KBM-7 (cell line): Measurements from ENCODE around the gene FOXA1.

ENCODE experiments used
- DNase-seq: peaks from one replicate; pipeline ENCODE4 v3.0.0-alpha.2; 2015
- in situ Hi-C: fragments of 300-500 bp; cut with MboI; formaldehyde crosslinking; loops from 2 replicates; pipeline ENCODE4 v1.14.3; 2020; ENCODE audit warnings: low sequenced_read_pairs, low pct_unique_long_range_greater_than_20kb, mixed read lengths

The FOXA1 gene

DNA sequence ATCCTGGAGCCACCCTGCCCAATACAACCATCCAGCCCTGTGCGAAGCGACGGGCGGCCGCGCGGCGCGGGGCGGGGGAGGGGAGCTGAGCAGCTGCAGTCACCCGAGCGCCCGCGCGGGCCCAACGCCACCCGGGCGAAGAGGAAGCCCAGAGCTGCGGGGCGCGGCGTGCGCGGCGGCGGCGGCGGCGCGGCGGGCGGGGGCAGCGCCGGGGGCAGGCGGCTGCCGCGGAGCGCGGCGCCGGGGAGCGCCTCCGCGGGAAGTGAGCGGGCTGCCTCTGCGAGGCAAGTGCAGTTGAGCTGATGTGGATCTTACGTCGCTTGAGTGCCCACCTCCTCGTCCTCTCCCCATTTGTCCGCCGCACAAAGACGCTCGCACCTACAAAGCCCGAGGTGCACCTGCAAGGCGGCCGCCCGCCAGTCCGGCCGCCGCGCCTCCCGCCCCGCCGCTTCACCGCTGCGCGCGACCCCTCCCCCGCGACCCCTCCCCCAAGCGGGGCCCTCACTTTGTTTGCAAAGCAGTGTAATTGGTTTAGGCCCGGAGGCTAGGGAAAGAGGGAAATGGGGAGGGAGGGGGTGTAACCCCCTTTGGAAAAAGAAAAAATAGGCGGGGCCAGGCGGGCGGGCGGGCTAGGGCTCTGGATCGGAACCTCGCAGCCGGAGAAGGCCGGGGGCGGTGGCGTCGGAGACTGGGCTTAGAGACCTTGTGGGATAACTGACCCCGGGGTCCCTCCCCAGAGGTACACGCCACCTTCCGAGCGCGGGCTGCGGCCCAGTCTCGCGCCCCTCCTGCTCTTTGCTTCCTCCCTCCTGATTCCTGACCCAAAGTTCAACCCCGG lies at the start of gene FOXA1, which contains the start of gene TTC6:
FOXA1 (minus strand) TSS at position 279 of the 838 bp plus-strand sequence; CDS start at position 2, 277 bp downstream.
TTC6 (plus strand) TSS at position 659 of the 838 bp plus-strand sequence. CDS start 26,436 bp downstream, outside the sequence.
- in situ Hi-C loops = no loop called here
- DNase-seq = peak; percentile 20

DNA sequence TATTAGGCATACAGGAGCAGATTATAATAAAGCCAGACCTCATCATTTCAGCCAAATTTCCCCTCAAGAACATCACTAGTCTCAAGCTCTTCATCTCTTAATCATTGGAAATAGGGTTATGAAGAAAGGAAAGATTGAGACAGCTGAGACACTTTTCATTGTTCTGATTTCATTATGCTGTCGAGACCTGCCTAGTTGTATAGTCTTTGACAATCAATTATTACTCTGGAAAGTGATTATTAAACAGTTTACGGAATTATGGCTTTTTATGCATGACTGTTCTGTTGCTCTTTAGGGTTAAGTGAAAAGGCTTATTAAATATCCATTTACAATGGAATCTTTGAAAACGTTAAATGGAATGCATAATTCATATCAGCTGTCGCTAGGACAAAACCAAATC lies 48.7 kb upstream of the FOXA1 start:
- in situ Hi-C loops = no loop called here
- no peak for DNase-seq

DNA sequence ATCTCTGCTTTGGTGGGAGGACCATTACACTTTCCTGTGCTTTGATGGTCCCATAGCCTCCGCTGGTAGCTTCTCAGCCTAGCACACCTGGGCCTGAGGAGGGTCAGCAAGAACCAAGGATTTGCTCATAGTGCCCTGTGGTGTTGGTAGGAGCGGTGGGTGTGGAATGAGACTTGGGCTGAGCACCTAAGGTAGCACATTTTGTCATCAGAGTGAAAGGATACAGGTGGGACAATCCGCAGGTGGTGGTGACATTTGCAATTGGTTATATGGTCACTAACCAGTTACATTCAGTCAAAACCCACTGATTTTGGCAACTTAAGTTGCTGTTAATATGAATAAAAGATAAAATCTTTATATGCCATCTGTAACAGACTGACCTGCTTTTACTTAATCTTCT lies 47.1 kb upstream of the FOXA1 start:
- in situ Hi-C loops = no loop called here
- DNase-seq = no peak

DNA sequence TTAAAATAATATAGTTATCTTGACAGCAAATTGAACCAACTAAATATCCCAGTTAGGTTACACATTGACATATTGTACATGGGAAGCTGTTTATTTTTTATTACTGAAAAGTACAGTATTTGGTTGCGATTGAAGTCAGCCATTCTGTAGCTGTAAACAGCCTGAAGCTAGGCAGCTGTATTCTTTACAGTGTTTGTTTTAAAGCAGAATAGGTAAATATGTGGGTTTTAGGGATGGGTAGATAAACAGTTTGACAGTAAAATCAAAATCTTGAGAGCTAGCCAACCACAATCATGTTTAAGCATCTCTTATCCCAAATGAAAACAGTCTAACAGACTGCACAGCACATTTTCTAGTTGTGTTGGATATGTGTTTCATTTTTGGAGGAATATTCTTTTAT lies 46.1 kb upstream of the FOXA1 start:
- in situ Hi-C loops = no loop called here
- no peak for DNase-seq

DNA sequence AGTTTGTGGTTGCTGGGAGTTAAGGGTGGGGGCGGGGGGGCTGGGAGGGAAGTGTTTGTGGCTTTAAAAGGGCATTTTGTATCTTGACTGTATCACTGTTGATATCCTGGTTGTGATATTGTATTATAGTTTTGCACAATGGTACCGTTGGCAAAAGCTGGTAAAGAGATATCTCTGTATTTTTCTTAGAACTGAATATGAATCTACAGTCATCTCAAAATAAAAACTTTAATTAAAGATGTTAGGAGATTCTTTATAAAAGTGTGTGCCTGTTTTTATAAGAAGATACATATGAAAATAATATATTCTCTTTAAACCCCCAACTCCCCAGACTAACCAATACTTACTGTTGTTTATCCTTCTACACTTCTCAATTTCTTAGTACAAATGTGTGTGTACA lies 43.5 kb upstream of the FOXA1 start:
- no peak for DNase-seq
- in situ Hi-C loops = no loop called here

DNA sequence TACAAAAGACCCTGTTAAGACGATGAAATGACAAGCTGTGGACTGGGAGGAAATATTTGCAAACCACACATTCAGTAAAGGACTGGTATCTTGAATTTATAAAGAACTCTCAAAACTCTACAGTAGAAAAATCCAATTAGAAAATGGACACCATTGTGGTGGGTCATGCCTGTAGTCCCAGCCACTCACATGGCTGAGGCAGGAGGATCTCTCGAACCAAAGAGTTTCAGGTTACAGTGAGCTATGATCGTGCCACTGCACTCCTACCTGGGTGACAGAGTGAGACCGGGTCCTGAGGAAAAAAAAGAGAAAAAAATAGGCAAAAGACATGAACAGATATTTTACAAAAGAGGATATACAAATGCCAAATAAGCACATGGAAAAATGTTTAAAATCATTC lies 42.3 kb upstream of the FOXA1 start:
- DNase-seq = no peak
- in situ Hi-C loops = no loop called here

DNA sequence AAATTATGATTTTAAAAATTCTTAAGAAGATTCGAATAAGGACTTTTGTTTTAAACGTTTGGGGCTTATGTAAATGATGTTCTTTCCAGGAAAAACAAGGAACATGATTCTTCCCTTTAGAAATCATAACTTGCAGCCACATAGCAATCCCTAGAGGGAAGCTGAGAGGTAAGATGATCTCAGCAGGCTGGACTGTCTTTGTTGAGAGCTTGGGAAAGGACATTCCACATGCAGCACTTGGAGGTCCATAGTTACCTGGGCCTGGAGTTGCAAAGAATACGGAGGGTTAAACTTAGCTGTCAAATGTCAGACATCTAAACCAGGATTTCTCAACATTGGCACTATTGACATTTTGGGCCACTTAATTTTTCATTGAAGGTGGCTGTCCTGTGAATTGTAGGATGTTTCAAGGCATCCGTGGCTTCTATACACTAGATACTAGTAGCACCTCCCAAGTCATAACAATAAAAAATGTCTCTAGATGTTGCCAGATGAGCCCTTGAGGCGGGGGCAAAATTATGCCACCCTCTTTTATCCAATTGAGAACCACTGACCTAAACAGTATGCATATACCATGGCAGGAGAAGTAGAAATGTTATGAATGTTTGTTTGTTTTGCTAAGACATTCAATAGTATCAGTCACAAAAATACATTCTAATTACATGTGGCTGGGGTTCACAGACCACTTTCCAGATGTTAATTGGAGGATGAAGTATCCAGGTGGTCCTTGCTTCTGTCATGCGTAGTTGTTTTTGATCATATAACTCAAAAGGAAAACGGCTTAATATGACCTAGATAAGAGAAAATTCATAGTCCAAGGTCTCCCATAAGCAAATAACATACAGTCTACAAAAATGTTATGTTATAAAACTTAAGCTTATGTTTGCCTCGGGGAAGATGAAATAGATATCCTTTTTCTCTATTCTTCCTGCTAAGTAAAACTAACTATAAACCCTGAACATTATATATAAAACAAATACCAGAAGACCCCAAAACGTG lies 30.8 kb upstream of the FOXA1 start:
- in situ Hi-C loops = no loop called here
- no peak for DNase-seq

DNA sequence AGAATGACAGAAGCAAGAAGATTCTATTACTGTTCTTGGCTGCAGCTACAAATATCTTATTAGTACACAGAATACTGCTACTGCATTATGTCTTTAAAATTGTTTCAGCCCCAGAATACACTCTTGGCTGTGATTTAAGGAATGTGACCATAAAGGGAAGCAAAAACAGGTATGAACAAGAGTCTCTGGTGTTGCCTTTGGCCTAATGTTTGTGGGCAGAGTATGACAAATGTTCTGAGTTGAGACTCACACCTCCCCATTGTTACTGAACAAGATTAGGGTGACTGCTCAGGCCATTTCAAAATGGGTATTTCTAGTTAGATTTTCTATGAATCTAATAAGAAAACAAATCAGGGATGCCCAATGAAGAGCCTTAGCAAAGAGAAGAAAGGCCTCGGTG lies 28.9 kb upstream of the FOXA1 start:
- in situ Hi-C loops = no loop called here
- no peak for DNase-seq

DNA sequence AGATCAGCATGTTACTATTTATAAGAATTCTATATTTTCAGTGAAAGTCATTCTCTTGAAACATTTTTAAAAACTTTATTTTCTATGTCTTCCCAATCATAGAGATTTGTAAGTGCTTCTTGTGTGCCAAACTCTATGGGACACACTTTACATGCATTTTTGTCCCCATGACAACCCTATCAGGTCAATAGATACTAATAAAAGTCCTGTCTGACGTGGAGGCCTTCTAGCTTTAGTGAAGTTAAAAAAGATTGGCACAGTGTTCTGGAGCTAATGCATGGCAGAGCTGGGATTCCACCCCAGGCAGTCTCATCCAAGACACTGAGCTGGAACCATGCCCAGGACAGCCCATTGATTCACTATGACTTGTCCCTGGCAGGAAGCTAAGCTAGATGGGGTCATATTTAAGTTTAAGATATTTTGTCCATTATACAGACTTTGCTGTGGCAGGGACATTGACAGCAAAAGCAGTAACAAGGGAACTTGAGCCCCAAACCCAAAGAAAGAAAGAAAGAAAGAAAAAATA lies 28.4 kb upstream of the FOXA1 start:
- in situ Hi-C loops = no loop called here
- DNase-seq = no peak

DNA sequence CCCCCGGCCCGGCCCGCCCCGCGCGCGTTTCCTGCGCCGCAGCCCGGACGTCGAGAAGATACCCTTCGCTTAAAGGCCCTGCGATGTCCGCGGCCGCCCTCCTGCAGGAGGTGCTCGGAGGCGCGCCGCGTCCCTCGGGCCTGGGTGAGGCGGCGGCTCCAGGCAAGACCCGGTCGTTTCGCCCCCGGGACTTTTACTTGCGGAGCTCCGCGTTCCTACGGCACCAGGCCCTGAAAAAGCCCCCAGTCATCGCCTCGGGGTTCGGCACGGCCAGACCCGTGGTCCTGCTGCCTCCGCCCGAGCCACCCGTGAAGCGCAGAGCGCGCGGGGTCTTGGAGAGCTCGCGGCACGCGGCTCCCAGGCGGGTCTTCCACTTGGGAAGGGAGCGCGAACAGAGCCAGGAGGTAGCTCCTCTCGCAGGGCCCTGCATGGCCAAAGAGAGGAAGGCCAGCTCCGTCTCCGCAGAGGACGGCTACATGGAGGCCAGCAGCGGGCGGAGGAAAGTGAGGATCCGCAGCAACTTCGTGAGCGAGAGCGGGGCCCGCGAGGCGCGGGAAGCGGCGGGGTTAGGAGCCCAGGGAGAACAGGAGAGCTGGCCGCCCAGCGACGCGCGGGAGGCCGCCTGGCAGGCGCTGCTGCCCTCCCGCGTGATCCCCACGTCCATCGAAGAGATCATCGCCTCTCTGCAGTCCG lies 27.3 kb upstream of the FOXA1 start:
- in situ Hi-C loops = no loop called here

DNA sequence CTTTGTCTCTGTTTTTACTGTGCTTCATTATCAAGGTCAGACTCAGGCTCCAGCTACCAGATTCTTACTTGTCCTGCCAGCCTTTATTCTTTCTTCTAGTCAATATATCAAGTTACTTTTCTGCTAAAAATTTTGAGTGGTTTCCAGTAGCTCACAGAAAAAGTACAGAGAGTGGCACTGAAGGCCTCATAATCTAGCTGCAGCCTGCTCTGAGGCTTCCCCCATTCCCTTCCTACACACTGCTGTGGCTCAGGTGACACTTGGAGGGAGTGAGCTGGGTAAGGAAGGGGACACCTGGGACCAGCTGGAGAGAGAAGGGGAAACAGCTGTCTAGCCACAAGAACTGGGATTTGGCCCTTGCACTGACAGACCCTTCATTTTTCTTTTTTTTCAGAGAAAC lies 25.8 kb upstream of the FOXA1 start:
- in situ Hi-C loops = no loop called here

More for the DNA sequence above, 27.3 kb upstream of the FOXA1 start:
- DNase-seq = no peak

DNA sequence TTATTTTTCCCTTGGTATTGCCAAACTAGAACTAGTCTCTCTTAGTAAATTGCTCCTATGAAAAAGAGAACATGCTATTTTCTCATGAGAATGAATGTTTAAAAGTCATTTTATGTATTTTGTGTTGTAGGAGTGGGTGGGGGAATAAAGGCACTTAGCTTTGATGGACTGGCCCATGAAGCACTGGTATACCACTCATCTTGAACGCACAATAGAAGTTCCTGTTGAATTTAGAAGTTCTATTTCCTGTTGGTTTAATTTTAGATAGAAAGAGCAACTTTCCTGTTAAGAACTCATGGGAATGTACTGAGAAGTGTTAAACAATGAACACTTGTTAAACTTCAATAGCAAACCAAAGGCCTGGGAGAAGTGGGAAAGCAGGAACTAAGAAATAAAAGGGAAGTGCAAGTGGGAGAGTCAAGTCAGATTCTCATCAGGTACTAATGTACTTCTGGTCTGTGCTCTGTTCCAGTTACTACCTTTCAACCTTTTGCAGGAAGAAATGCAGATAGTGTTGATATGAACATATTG lies 23.5 kb upstream of the FOXA1 start:
- DNase-seq = no peak
- in situ Hi-C loops = no loop called here

More for the DNA sequence above, 25.8 kb upstream of the FOXA1 start:
- DNase-seq = no peak

DNA sequence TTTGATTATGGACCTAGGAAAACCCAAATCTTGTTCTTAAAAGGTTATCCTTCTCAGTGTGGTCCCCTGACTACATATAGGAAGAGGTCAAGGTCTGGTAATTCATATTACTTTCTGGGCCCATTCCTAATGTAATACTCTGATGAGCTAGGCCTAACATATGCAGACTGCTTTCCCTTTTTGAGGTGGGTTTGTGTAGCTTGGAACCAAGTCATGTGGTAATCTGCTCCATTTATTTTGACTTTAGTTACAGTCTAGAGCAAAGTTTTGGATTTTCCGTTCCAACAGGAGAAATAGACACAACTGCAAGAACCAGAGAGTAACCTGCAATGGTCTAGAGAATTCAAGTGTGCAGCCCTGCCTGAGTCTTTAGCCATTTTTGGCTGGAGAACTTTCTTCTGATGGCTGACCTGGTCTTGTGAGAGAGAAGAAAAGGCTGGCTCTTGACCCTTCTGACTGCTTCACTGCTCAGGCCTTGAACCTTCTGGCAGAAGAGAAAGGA lies 22.9 kb upstream of the FOXA1 start:
- DNase-seq = no peak
- in situ Hi-C loops = no loop called here

DNA sequence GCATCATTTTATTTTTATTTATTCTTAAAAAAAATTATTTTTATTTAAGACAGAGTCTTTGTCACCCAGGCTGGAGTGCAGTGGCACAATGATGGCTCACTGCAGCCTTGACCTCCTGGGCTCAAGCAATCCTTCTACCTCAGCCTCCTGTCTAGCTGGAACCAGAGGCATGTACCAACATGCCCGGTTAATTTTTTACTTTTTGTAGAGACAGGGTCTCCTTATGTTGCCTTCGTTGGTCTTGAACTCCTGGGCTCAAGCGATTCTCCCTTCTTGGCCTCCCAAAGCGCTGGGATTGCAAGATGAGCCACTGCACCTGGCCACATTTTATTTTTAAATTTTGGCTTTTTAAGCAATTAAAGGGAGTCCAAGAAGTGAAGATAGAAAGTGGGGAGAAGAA lies 21.8 kb upstream of the FOXA1 start:
- DNase-seq = no peak
- in situ Hi-C loops = no loop called here

DNA sequence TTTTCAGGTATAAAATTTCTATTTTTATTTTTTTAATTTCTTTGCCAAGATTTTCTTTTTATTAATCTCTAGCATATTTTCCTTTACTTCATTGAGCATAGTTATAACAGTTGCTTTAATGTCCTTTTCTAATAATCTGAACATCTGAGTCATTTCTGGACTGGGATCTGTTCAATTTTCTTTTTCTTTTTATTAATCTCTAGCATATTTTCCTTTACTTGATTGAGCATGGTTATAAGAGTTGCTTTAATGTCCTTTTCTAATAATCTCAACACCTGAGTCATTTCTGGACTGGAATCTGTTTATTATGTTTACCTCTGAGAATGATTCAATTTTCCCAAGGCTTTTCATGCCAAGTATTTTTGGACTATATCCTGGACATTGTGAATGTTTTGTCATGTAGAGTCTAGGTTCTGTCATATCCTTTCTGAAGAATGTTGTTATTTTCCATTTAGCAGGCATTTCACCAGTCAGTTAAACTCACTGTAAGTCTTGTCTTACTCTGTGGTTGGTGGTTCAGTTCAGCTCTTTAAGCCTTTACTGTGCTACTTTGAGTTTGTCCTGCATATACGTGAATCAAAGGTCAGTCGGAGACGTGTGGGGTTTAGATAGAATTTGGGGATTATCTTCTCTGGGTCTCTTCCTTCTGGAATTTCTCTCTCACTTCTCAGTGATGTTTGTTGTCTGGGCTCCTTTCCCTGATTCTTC lies 20.7 kb upstream of the FOXA1 start:
- in situ Hi-C loops = no loop called here
- no peak for DNase-seq

DNA sequence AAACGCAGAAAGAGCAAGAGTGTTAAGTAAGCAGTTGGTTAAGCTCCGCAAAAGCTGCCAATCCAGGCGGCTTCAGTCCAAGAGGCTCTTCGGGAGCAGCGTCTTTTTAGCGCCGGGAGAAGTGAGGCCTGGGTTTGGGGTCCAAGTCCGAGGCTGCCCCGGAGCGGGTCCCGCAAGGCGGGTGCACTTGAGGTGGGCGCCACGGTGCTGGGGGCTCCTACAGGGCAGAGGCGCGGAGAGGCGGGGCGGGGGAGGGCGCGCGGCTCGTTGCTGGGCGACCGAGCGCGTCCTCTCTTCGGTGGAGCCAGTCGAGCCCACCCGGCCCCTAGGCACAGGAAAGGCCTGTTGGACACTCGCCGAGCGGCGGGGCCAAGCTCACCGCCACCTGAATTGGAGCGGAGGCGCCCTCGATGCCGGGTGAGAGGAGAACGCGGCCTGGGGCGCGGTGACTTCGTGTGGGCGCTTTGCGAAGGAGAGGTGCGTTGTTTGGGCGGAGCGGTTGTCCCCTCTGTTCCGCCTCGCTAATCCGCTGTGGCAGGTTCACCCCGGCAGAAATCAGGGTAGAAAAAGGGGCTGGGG lies 16.0 kb upstream of the FOXA1 start:
- in situ Hi-C loops = no loop called here
- DNase-seq = no peak

DNA sequence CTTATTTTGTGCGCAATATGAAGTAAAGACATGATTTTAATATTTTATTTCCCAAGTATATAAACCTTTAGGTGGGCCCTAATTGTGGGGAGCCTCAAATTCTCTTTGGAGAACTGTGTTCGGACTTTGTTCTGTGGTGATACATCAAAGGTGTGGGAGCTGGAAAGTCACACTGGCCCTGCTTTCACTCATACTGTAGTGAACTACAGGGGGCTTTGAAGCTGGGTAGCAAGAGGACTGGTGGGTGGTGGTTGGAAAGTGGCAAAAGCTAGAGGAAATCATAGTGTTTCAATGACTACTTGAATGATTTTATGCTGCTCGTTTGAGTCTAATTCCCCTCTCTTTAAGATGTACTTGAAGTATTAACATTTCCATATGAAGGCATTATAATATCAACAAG lies 13.6 kb upstream of the FOXA1 start:
- in situ Hi-C loops = no loop called here
- no peak for DNase-seq

DNA sequence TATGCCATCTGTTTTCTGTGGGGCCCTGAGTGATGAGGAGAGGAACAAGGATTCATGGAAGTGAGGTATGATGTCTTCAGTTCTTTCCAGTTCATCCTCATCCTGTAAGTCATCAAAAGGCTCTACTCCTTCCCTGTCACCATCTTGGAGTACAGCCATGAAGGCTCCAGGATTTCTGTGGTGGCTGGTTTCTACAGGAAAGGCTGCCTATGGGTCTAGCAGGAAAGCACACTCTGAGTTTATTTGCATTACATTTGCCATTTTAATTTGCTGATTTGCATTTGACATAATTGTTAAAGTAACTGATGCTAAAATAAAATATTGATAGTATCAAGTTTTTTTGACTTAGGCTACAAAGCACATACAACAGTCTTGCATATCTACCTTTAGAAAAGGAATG lies 11.6 kb upstream of the FOXA1 start:
- in situ Hi-C loops = no loop called here
- DNase-seq = no peak
